Posterior vena cava (tissue), 2 donors: Measurements from ENCODE around the gene CERK. TPM values are rescaled to one million over a fixed set of nuclear protein-coding genes. Genes with fewer than 3 reads are reported as not detected.

Experiments used
- DNase-seq: peaks from one replicate; pipeline ENCODE4 v3.0.0-alpha.2; 2020; ENCODE audit warnings: low spot score
- intact Hi-C, 2 donors: fragments of 100-400 bp; cut with DNase I; formaldehyde crosslinking; loops; one replicate each; pipeline versions ENCODE4 v1.14.1 to v1.14.2; 2022 to 2023
- total RNA-seq, 2 donors: library from RNA; stranded (reverse); fragmentation: NEBNext Ultra II Directional; extraction: Animal tissue kit (Norgen Biotek cat#: 25700); gene quantifications; one replicate each; pipeline ENCODE4 v1.2.1, GENCODE V29; 2021
- donor health status: DM: yes; HTN: yes; CAD: no.
- donor health status: DM: yes; HTN: yes; CAD: no.

CERK gene
- total RNA-seq, 2 donors from 2014 or later = 25.4 to 36.4 TPM

- DNase-seq = no peak
- intact Hi-C loops = no loop called here
Measured at GRCh38 chr22:46673662-46674236, 64.3 kb downstream of the CERK start.

DNA sequence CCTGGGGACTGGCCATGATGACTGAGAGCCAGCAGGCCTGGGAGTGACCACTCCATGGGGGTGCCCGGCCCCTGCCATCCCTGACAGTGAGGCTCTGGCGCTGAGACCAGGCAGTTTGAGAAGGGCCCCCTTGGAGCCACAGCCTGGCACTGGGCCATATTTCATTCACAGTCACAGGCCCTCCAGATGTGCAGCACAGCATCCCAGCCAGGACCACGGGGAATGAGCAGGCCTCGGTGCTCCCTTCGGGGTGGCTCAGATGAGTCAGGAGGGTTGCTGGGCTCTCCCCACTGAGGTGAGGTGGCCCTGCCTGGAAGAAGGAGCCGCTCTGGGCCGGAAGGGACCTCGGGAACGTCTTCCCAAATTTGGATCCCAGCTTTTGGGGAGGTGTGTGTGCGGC lies 64.8 kb downstream of the CERK start:
- DNase-seq = no peak
- intact Hi-C loops = no loop called here

GRCh38 chr22:46672731-46673130 lies 65.3 kb downstream of the CERK start:
- DNase-seq = no peak

DNA sequence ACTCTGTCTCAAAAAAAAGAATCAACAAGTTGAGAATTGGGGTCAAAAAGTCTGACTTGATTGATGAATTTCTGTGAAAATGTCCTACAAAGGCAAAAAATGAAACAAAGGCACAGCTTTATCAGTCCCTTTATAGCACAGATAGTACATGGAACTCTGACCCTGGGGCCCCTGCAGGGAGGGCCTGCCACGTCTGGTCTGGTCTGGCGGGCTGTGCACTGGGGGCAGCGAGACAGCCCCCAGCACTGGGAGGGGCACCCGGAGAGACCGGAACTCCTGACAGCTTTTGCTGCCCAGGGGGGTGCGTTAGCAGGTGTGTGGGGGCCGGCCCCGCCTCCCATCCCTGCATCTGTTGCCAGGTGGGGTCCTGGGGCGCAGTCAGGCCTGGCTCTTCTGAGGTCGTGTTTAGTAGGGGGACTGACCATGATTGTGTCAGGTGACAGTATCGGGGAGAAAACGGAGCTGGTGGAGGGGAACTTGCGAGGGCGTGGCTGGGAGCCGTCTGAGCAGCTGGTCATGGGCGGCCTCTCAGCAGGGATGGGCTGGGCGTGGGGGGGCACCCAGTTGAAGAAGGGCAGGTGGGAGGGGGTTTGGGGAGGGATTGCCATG lies 66.1 kb downstream of the CERK start:
- no peak for DNase-seq
- intact Hi-C loops = no loop called here

More at GRCh38 chr22:46672731-46673130, 65.3 kb downstream of the CERK start:
- intact Hi-C loops = no loop called here

DNA sequence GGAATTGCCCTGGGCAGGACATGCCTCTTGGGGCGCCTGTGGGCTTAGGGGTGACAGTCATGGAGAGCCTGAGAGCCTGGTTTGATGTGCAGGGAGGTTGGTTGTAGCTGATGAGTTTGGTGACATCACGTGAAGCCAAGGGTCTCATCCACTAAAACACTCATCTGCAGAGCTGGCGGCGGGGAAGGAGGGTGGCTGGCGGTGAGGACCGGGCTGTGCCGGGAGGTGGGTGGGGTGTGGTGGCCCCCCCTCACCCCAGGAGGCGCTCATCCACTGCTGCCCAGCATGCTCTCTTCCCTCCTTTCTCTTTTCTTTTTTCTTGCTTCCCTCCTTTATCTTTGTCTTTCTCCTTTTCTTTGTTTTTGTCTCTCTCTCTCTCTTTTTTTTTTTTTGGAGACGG lies 68.9 kb downstream of the CERK start:
- DNase-seq = no peak
- intact Hi-C loops = no loop called here

- no peak for DNase-seq
- intact Hi-C loops = no loop called here
Measured at GRCh38 chr22:46668116-46668515, 69.9 kb downstream of the CERK start.

DNA sequence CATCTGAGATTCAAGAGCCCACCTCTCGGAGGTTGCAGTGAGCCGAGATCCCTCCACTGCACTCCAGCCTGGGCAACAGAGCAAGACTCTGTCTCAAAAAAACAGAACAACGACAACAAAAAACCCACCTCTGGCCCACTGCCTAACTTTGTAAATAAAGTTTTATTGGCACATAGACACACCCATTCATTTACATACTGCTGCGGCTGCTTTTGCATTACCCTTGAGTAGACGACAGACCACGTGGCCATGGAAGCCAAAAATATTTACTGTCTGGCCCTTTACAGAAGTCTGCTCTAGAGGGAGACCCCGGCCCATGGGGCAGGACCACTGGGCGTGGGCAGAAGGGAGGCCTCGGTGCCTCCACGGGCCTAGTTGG lies 70.8 kb downstream of the CERK start:
- intact Hi-C loops = no loop called here
- no peak for DNase-seq

- intact Hi-C loops = no loop called here
Measured at GRCh38 chr22:46666577-46667244, 71.3 kb downstream of the CERK start.

DNA sequence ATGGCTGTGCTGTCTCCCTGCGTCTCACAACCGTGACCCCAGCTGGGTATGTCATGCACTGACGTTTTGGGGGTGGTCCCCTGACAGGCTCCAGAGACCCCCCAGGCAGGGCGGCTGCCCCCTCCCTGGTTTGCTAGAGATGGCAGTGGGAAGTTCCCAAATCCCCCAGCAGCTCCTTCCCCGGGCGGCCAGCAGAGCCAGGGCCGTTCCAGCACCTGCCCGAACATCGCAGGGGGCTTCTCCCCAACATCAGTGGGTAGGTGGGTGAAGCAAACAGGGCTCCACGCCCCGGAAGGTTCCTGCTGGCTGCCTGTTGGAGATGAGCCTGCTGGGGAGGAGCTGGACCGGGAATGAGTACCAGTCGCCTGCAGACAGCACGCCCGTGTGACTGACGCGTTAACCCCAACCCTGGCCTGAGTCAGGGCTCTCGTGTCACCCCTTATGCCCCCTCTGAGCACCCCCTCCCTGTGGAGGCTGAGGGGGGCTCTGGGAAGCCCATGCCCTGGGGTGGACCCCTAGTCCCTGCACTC lies 72.2 kb downstream of the CERK start:
- no peak for DNase-seq
- intact Hi-C loops = no loop called here

More at GRCh38 chr22:46666577-46667244, 71.3 kb downstream of the CERK start:
- DNase-seq = no peak

GRCh38 chr22:46665151-46665695 lies 72.8 kb downstream of the CERK start:
- no peak for DNase-seq
- intact Hi-C loops = no loop called here

- DNase-seq = no peak
- intact Hi-C loops = no loop called here
Measured at GRCh38 chr22:46664301-46664855, 73.7 kb downstream of the CERK start.

- DNase-seq = no peak
- intact Hi-C loops = no loop called here
Measured at GRCh38 chr22:46663436-46664100, 74.5 kb downstream of the CERK start.

- no peak for DNase-seq
- intact Hi-C loops = no loop called here
Measured at GRCh38 chr22:46663001-46663400, 75.1 kb downstream of the CERK start.

DNA sequence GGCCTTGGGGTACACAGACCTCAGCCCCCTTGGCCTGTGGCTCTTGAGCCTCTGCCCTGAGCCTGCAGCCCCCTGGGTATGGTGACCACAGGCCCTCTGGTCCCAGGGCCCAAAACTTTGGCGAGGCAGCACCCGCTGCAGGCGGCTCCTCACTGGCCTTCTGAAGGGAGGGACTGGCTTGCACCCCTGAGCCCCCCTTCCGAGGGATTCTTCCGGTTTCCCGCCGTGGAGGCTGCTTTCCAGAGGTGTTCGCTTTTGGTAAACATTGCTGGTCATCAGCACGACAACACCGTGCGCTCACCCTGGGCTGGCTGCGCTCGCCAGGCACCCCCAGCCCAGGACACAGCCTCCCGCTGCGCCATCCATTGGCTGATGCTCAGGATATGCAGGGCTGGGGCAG lies 75.8 kb downstream of the CERK start:
- no peak for DNase-seq
- intact Hi-C loops = no loop called here

- intact Hi-C loops = no loop called here
Measured at GRCh38 chr22:46661221-46661851, 76.7 kb downstream of the CERK start.

DNA sequence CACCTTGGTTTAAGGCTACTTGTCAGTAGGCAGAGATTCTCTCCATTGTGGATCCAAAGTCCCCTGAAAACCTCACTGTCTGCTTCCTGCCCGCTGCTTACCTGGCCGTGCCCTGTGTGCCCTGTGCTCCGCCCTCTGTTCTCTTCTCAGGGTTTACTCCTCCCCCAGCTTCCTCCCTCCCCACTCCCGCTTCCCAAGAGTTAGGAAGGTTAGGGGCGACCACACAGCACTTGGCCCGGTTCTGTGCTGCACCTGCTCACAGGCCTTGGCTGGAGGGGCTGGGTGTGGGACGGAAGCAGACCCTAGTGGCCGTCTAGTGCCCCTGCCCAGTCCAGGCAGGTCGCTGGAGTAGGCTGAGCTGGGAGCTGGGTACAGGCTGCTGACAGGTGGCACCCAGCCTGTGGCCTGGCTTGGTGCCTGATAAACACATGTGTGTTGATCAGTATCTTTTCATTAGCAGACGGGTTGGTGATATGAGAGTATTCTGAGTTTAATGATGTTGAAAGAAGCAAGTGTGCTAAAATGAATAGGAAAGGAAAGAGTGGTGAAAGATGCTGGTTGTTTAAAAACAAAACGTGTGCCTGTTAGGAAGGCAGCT lies 77.3 kb downstream of the CERK start:
- intact Hi-C loops = no loop called here
- no peak for DNase-seq

More at GRCh38 chr22:46661221-46661851, 76.7 kb downstream of the CERK start:
- DNase-seq = no peak

DNA sequence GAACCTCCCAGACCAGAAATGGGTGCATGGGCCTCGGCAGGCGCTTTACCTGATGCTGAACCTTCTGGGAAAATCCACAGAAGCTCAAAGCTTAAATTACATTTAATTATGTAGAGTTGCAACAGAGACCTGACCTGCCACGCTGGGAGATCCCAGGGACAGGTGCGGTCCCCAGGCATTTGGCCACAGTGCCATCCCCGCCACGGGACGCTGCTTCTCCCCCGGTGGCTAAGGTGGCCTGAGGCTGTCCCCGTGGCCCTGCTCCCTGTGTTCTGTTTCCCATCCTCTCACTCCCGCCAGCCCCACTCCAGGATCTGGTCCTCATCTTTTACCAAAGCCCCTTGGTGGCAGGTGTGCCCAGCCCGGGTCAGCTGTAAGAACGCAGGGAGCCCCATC lies 78.3 kb downstream of the CERK start:
- intact Hi-C loops = loop anchor here in 1 of 2 donors (10.0 kb wide), 1 partner anchor 95 kb away; no protein-coding TSS in a partner anchor
- DNase-seq = no peak

DNA sequence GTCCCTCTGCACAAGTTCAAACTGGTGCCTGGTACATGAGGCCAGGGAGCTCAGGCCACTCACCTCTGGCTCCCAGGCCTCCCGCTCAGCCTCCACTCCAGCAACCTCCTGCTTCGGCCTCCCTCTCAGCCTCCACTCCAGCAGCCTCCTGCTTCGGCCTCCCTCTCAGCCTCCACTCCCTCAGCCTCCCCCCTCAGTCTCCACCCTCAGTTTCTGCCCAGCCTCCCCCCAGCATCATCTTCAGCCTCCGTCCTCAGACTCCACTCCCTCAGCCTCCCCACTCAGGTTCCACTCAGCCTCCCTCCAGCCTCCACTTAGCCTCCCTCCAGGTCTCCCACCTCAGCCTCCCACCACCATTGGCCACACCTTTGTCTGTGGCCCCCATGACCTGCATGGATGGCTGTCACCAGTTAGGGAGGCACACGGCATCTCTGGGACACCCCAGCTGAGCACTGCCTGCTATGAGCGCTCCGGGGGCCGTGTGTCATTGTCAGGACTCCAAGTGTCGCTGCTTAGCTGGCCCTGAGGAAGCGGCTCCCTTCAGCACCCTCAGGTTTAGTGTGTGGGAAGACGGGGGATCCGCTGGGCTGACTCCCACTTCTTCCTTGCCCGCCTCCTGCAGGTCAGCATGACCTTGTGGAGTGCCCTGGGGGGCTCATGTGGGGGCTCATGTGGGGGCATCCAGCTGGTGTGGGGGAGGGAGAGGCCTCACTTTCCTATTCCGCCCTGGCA lies 78.8 kb downstream of the CERK start:
- DNase-seq = no peak
- intact Hi-C loops = loop anchor here in 1 of 2 donors (10.0 kb wide), 1 partner anchor 94 kb away; no protein-coding TSS in a partner anchor
